Nucleus accumbens (tissue), 56 donors: Measurements from ENCODE around the gene EFEMP2.

Experiments used
- DNase-seq, 56 donors: peaks; one replicate each; lab custom pipeline; 2025; lab: John Stamatoyannopoulos, UW

The EFEMP2 gene

GRCh38 chr11:65872586-65873317 lies at the start of gene EFEMP2:
Gene EFEMP2, minus strand, starts transcription at chr11:65872800. Its CDS starts 446 bp downstream, at chr11:65872354.
- DNase-seq: peak in 7 of 56 donors; percentile 21 to 51 (median 23)

- DNase-seq: no peak
Observed at GRCh38 chr11:65921876-65922275, 49.3 kb upstream of the EFEMP2 start.

- no peak for DNase-seq
Observed at GRCh38 chr11:65921033-65921555, 48.5 kb upstream of the EFEMP2 start.

- no peak for DNase-seq
Observed at GRCh38 chr11:65920372-65920802, 47.8 kb upstream of the EFEMP2 start.

- DNase-seq: peak in 21 of 56 donors; percentile 31 to 65 (median 49)
Observed at GRCh38 chr11:65919573-65920371, 47.2 kb upstream of the EFEMP2 start.

- peak; percentile 76 to 100 (median 98) for DNase-seq
Observed at GRCh38 chr11:65919141-65919572, 46.6 kb upstream of the EFEMP2 start, which contains the start of gene DRAP1. Gene DRAP1, plus strand, starts transcription at chr11:65919426. Its CDS starts 76 bp downstream, at chr11:65919502.

- DNase-seq: peak in 4 of 56 donors; percentile 42 to 62 (median 52)
Observed at GRCh38 chr11:65918211-65919140, 45.9 kb upstream of the EFEMP2 start, which contains the start of gene C11orf68. Gene C11orf68, minus strand, starts transcription at chr11:65919062. Its CDS starts 31 bp downstream, at chr11:65919031.

GRCh38 chr11:65917434-65918210 lies 45.0 kb upstream of the EFEMP2 start:
- DNase-seq: no peak

GRCh38 chr11:65917077-65917433 lies 44.5 kb upstream of the EFEMP2 start:
- DNase-seq: no peak

GRCh38 chr11:65916391-65916790 lies 43.8 kb upstream of the EFEMP2 start:
- no peak for DNase-seq

GRCh38 chr11:65915821-65916251 lies 43.2 kb upstream of the EFEMP2 start:
- peak in 28 of 56 donors; percentile 8 to 81 (median 28) for DNase-seq

- no peak for DNase-seq
Observed at GRCh38 chr11:65915101-65915820, 42.7 kb upstream of the EFEMP2 start.

- no peak for DNase-seq
Observed at GRCh38 chr11:65912845-65913244, 40.2 kb upstream of the EFEMP2 start.

GRCh38 chr11:65911682-65912568 lies 39.3 kb upstream of the EFEMP2 start:
- DNase-seq: peak in 1 of 56 donors; percentile 6

- DNase-seq: no peak
Observed at GRCh38 chr11:65907878-65908277, 35.3 kb upstream of the EFEMP2 start.

- no peak for DNase-seq
Observed at GRCh38 chr11:65906602-65907001, 34.0 kb upstream of the EFEMP2 start.

GRCh38 chr11:65903715-65904114 lies 31.1 kb upstream of the EFEMP2 start:
- no peak for DNase-seq
